GM12891 (cell line): Measurements from ENCODE around the gene PCBP3.

ENCODE experiments used
- POLR2A ChIP-seq: IDR thresholded peaks from 2 replicates; pipeline ENCODE4 v1.6.1; 2011; ENCODE audit warnings: low read depth, low read length, control low read depth
- POLR2AphosphoS5 ChIP-seq: IDR thresholded peaks from 2 replicates; pipeline ENCODE4 v1.6.1; 2011; ENCODE audit warnings: low read depth, low read length, control low read depth
- SPI1 ChIP-seq: IDR thresholded peaks from 2 replicates; pipeline ENCODE4 v1.6.1; 2011; ENCODE audit warnings: low read depth, low read length, control low read depth

DNA sequence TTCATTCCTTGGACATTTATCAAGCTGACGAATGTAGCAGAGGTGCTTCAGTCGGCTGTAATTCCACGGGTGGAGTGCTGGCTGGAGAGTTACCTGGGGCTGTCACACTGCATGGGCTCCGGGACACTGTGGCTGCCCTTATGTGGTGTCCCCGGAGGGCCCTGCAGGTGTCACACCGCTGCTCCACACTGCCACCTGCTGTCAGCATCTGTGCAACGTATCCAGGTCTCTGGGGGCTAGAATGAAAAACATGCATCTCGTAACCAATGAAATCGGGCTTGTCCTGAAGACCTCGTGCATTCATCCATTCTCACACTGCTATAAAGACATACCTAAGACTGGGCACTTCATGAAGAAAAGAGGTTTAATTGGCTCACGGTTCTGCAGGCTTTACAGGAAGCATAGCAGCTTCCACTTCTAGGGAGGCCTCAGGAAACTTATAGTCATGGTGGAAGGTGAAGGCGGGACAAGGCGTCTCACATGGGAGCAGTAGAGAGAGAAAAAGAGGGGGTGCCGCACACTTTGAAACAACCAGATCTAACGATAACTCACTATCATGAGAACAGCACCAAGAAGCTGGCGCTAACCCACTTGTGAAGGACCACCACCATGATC is 46.7 kb upstream of the PCBP3 start:
- TF ChIP-seq POLR2A (no peak), POLR2AphosphoS5 (no peak), SPI1 (no peak)
